T47D (cell line): ENCODE measurements around the gene ORMDL2.

Experiments
- DNase-seq, 2 experiments: peaks; one replicate each; pipeline versions ENCODE4 v3.0.0 to v3.0.0-alpha.2; 2011 to 2012; ENCODE audit warnings: low read depth in 1 of 2, low spot score in 1 of 2
- JUND ChIP-seq: IDR thresholded peaks from 2 replicates; pipeline ENCODE4 v1.6.1; 2012; ENCODE audit warnings: low read depth
- in situ Hi-C: cut with HindIII; loops from 2 replicates; pipeline ENCODE4 v1.10.0; 2016; ENCODE audit warnings: low sequenced_read_pairs, low pct_unique_long_range_greater_than_20kb

ORMDL2 gene, protein sequence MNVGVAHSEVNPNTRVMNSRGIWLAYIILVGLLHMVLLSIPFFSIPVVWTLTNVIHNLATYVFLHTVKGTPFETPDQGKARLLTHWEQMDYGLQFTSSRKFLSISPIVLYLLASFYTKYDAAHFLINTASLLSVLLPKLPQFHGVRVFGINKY

GRCh38 chr12:55817345-55818139 lies at the start of gene ORMDL2, which contains the start of gene SARNP:
ORMDL2 (plus strand) TSS chr12:55818041; CDS start chr12:55819000, 959 bp downstream.
SARNP (minus strand) TSS chr12:55817724; CDS start chr12:55817701, 23 bp downstream.
- in situ Hi-C loops = no loop called here
- DNase-seq = peak; percentile 97 to 100
- TF ChIP-seq JUND = no peak

GRCh38 chr12:55771736-55772135 lies 46.1 kb upstream of the ORMDL2 start:
- in situ Hi-C loops = no loop called here
- TF ChIP-seq JUND = no peak
- DNase-seq = no peak

- DNase-seq = no peak
- in situ Hi-C loops = no loop called here
- TF ChIP-seq JUND = no peak
Measured at GRCh38 chr12:55777856-55778255, 40.0 kb upstream of the ORMDL2 start.

DNA sequence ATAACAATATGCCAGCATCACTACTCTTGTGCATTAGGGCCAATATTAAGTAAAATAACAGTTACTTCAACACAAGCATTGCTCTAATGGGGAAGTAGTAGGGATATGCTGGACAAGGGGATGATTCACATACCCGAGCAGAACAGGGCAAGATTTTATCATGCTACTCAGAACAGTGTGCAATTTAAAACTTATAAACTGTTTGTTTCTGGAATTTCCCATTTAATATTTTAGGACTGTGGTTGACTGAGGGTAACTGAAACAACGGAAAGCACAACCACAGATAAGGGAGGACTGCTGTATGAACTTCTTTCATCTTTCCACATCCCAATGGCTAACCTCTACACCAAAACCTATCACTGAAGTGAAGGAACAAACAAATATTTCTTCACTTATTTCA lies 37.2 kb upstream of the ORMDL2 start:
- DNase-seq = no peak
- TF ChIP-seq JUND = no peak
- in situ Hi-C loops = no loop called here

- no peak for TF ChIP-seq JUND
- in situ Hi-C loops = no loop called here
- DNase-seq = no peak
Measured at GRCh38 chr12:55788546-55788945, 29.3 kb upstream of the ORMDL2 start.

- in situ Hi-C loops = no loop called here
- no peak for DNase-seq
- TF ChIP-seq JUND = no peak
Measured at GRCh38 chr12:55789171-55789570, 28.7 kb upstream of the ORMDL2 start.

DNA sequence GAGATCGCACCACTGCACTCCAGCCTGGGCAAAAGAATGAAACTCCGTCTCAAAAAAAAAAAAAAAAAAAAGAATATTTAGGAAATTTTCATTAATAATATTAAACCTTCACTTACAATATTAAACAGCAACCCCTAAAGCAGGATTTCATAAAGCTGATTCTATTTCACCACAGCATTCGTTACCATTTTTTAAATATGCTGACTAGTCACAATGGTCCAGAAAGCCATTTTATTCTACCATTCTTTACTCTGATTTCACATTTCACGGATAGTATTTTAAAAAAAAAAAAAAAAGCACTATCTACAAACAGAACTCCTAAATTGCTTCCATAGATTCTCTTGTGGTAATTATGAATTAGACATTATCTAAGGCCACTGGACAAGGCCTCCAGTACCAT lies 27.9 kb upstream of the ORMDL2 start:
- DNase-seq = no peak
- in situ Hi-C loops = no loop called here
- TF ChIP-seq JUND = no peak

- no peak for TF ChIP-seq JUND
- DNase-seq = no peak
- in situ Hi-C loops = no loop called here
Measured at GRCh38 chr12:55795950-55796349, 21.9 kb upstream of the ORMDL2 start.

GRCh38 chr12:55797068-55797467 lies 20.8 kb upstream of the ORMDL2 start:
- no peak for TF ChIP-seq JUND
- in situ Hi-C loops = no loop called here
- peak; percentile 39 to 71 for DNase-seq

DNA sequence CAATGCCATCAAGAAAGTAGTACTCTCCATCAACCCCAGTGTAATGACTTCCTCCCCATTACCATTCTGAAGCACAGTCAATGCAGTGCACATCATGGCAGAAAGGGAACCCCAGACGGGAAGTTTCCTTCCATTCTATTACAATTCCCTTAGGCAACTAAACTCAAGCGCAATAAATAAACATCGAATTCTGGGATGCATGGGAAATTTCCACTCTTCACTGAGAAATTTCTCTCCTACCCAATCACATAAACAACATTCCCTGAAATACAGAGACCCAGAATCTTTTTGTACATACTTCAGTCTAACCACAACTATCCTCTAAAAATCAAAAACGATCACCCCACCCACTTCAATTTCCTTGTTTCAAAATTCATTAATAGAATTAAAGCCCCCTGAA lies 20.3 kb upstream of the ORMDL2 start:
- no peak for TF ChIP-seq JUND
- no peak for DNase-seq
- in situ Hi-C loops = no loop called here

GRCh38 chr12:55806982-55807381 lies 10.9 kb upstream of the ORMDL2 start:
- in situ Hi-C loops = no loop called here
- TF ChIP-seq JUND = no peak
- no peak for DNase-seq

DNA sequence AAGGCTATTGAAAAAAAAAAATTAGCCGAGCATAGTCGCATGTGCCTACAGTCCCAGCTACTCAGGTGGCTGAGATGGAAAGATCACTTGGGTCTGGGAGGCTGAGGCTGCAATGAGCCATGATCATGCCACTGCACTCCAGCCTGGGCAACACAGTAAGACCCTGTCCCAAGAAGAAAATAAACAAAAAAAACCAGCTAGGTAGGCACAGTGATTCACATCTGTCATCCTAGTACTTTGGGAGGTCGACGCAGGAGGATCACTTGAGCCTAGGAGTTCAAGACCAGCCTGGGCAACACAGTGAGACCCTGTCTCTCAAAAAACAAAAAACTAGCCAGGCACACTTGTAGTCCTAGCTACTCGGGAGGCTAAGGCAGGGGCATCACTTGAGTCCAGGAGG lies 8.6 kb upstream of the ORMDL2 start:
- no peak for TF ChIP-seq JUND
- no peak for DNase-seq
- in situ Hi-C loops = no loop called here

DNA sequence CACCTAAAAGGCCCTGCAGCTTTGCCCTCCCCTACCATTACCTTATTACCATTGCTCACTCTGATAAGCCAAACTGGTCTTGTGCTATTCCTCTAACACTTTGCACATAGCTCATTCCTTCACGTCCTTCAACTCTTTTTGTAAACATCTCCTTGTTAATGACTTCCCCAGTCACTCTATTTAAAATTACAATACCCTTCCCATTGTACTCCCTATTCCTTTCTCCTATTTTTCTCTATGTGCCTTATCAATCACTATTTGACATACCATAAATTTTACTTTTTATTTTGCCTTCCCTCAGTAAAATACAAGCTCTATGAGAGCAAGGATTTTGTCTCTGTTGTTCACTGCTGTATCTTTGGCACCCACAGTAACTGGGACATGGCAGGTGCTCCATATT lies 5.8 kb upstream of the ORMDL2 start:
- in situ Hi-C loops = no loop called here
- no peak for TF ChIP-seq JUND
- DNase-seq = no peak

DNA sequence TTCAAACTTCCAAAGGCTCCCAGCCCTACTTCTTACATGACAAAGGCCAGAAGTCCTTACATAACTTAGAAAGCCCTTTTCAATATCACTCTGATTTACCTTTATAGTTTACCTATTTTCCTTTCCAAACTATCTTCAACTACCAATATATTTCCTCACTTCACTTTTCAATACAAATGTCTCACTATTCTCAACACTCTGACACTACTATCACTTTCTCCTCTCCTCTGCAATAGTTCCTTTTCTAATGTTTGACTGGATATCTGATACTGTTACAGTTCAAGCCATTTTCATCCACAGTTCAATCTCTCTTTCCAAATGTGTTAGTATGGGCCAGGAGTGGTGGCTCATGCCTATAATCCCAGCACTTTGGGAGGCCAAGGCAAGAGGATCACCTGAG lies 3.6 kb upstream of the ORMDL2 start:
- in situ Hi-C loops = no loop called here
- TF ChIP-seq JUND = no peak
- no peak for DNase-seq
